NOMO-1 (cell line): Measurements from ENCODE around the gene STXBP5.

ENCODE experiments used
- DNase-seq, 2 experiments: peaks; one replicate each; lab custom pipeline; 2025; ENCODE audit not compliant: unreplicated experiment in 2 of 2; lab: John Stamatoyannopoulos, UW

STXBP5 gene

GRCh38 chr6:147283460-147283859 lies 79.2 kb downstream of the STXBP5 start:
- no peak for DNase-seq

- peak in 1 of 2 experiments; percentile 48 for DNase-seq
These were observed 81.1 kb downstream of the STXBP5 start for GRCh38 chr6:147285087-147285855.

- no peak for DNase-seq
These were observed 83.7 kb downstream of the STXBP5 start for GRCh38 chr6:147287869-147288271.

GRCh38 chr6:147297124-147297523 lies 92.9 kb downstream of the STXBP5 start:
- no peak for DNase-seq

GRCh38 chr6:147297663-147298316 lies 93.6 kb downstream of the STXBP5 start:
- DNase-seq: no peak

GRCh38 chr6:147298461-147298860 lies 94.2 kb downstream of the STXBP5 start:
- DNase-seq: no peak

- DNase-seq: no peak
These were observed 94.8 kb downstream of the STXBP5 start for GRCh38 chr6:147299035-147299434.

- DNase-seq: no peak
These were observed 96.9 kb downstream of the STXBP5 start for GRCh38 chr6:147301070-147301469.

- no peak for DNase-seq
These were observed 99.8 kb downstream of the STXBP5 start for GRCh38 chr6:147304016-147304415.

GRCh38 chr6:147310521-147310920 lies 106.3 kb downstream of the STXBP5 start:
- DNase-seq: peak; percentile 38 to 61

GRCh38 chr6:147311218-147311617 lies 107.0 kb downstream of the STXBP5 start:
- no peak for DNase-seq

GRCh38 chr6:147321260-147321659 lies 117.0 kb downstream of the STXBP5 start:
- DNase-seq: no peak

- DNase-seq: peak; percentile 80 to 94
These were observed 118.3 kb downstream of the STXBP5 start for GRCh38 chr6:147322299-147323162.

- DNase-seq: no peak
These were observed 121.3 kb downstream of the STXBP5 start for GRCh38 chr6:147325557-147325956.

- no peak for DNase-seq
These were observed 127.2 kb downstream of the STXBP5 start for GRCh38 chr6:147331401-147331800.

- DNase-seq: no peak
These were observed 133.7 kb downstream of the STXBP5 start for GRCh38 chr6:147337921-147338320.

- DNase-seq: no peak
These were observed 137.3 kb downstream of the STXBP5 start for GRCh38 chr6:147341486-147341885.

- no peak for DNase-seq
These were observed 141.7 kb downstream of the STXBP5 start for GRCh38 chr6:147345902-147346301.

- DNase-seq: no peak
These were observed 143.1 kb downstream of the STXBP5 start for GRCh38 chr6:147347179-147347881.

GRCh38 chr6:147347882-147348575 lies 143.8 kb downstream of the STXBP5 start:
- DNase-seq: no peak
